Limb (tissue), 2 donors: Measurements from ENCODE around the gene CD4.
A peak's percentile ranks its signal among the peaks of the same experiment; 100 is the strongest.

ENCODE experiments used
- DNase-seq, 2 donors: peaks; one replicate each; pipeline ENCODE4 v3.0.0-alpha.2; 2016; ENCODE audit errors: extremely low spot score in 2 of 2

CD4 gene

GRCh38 chr12:6765048-6765633, 24.2 kb upstream of the CD4 start:
- DNase-seq: no peak

GRCh38 chr12:6765634-6766581, 23.4 kb upstream of the CD4 start, which contains the start of gene PTMS:
Gene PTMS, plus strand, starts transcription at chr12:6766363. Its CDS starts 343 bp downstream, at chr12:6766706.
- DNase-seq: peak; percentile 93 to 95

DNA sequence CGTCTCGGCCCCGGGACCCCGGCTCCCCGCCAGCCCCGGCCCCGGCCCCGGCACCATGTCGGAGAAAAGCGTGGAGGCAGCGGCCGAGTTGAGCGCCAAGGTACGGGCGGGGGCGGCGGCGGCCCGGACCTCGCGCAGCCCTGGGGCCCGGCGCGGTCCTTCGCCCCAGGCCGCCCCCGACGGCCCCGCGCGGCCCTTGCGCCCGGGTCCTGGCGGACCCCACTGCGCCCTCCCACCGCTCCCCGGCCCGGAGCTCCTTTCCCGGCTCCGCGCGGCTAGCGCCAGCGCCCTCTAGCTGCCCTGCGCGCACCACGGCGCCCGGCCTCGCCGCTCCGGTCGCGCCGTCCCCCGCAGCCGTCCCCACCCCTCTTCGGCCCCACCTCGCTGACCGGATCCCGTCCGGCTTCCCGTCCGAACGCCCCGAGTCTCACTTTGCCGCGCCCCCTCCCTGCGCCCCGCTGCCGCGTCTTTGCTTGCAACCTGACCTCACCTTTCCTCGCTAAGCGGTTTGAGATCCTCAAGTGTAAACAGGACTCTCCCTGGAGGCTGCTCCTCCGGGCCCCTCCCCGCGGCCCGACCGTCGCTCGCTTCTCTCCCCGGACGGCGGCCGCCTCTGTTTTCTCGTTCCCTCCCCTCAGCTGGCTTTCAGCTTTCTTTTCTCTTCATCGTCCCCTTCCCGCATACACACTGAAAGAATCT, 22.5 kb upstream of the CD4 start:
- peak; percentile 62 to 86 for DNase-seq

DNA sequence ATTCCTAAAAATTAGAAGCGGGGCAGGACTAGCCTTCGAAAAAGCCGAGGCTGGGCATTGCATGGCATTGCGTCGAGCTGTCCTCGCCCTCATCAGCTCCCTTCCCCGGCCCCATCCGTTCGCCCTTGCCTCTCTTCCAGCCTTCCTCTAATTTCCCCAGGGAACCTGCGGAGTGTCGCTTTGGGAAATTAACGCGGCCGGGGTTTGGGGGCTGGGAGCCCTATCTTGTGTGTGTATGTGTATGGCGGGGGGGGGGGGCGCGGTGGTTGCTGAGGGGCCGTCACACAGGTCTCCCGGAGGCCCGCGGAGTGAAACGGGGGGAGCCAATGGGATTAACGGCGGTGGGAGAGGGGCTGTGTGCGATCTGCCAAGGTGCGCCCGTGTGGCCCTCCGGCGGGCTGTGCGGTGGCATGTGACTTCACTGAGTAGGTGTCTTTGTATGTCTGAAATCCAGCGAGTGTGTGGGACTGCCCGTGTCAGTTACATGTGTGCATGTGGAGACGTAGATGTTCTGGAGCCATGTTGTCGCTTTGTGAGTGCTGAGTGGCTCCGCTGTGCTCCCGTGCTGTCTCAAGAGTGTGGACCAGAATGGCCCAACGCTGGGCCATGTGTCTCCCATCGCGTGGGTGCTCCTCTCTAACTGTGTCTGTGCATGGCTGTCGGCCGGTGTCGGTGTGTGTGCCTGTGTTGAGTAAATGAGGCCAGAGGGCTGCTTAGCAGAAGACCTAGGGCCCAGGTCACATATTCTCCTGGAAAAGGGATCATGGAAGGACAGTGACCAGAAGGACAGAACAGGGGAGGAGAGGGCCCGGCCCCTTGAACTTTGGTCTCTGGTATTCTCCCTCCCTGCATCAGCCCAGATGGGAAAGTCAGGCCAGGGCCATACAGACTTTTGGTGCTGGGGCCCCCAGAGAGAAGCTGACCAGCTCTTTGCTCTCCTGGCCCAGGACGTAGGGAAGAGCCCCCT, 21.7 kb upstream of the CD4 start:
- peak; percentile 11 to 66 for DNase-seq

DNA sequence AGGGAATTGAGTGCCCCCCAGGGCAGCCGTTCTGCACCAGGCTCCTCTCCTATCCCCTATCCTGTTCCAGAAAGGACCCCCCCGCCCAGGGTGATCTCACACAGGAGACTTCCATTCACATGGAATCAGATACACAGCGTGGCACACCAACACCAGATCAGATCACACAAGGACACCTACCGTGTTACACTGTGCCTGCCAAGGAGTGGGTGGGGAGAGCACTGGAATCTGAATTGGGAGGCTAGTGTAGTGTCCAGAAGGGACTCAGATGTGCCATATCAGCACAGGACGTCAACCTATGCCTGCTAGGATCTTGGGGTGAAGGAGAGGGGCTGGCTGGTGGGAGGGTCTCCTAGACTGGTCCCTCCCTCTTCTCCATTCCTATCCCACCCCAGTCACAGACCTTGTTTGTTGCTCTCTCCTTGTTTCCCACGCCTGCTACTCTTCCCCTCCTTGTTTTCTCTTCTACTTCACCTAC, 20.9 kb upstream of the CD4 start:
- DNase-seq: peak in 1 of 2 donors; percentile 48

DNA sequence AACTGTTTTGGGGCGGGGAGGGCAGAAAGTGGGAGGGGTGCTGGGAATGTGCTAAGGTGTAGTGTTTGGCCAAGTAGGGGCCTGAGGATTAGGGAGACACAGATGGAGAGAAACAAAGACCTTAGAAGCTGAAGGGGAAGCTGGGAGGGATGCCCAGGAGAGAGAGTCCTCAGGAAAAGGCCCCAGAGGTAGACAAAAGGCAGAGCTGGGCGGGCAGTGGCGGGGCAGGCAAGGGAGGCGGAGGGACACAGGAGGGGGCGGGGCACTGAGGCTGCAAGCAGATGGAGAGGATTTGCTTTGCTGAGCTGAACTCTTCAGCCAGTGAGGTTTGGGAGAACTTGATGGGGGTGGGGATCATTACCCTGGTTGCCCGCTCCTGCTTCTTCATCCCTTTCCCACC, 20.3 kb upstream of the CD4 start:
- peak; percentile 50 to 75 for DNase-seq

- DNase-seq: no peak
Measured at GRCh38 chr12:6769666-6770065, 19.7 kb upstream of the CD4 start.

- no peak for DNase-seq
Measured at GRCh38 chr12:6770094-6770493, 19.2 kb upstream of the CD4 start.

GRCh38 chr12:6770600-6770999, 18.7 kb upstream of the CD4 start:
- no peak for DNase-seq

- no peak for DNase-seq
Measured at GRCh38 chr12:6771091-6771495, 18.2 kb upstream of the CD4 start.

- DNase-seq: no peak
Measured at GRCh38 chr12:6771509-6772330, 17.6 kb upstream of the CD4 start.

DNA sequence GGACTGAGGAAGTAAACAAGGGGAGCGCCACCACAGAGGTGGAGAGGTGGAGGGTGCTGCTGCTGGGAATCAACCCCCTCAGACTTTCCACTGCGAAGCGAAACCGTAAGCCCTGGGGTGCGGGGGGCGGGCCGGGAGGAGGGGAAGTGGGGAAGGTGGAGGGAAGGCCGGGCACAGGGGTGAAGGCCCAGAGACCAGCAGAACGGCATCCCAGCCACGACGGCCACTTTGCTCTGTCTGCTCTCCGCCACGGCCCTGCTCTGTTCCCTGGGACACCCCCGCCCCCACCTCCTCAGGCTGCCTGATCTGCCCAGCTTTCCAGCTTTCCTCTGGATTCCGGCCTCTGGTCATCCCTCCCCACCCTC, 17.0 kb upstream of the CD4 start, which contains the start of gene LAG3:
Gene LAG3 (plus strand): TSS at position 190 of the 365 bp plus-strand sequence. CDS start 333 bp downstream, outside the sequence.
- DNase-seq: no peak

DNA sequence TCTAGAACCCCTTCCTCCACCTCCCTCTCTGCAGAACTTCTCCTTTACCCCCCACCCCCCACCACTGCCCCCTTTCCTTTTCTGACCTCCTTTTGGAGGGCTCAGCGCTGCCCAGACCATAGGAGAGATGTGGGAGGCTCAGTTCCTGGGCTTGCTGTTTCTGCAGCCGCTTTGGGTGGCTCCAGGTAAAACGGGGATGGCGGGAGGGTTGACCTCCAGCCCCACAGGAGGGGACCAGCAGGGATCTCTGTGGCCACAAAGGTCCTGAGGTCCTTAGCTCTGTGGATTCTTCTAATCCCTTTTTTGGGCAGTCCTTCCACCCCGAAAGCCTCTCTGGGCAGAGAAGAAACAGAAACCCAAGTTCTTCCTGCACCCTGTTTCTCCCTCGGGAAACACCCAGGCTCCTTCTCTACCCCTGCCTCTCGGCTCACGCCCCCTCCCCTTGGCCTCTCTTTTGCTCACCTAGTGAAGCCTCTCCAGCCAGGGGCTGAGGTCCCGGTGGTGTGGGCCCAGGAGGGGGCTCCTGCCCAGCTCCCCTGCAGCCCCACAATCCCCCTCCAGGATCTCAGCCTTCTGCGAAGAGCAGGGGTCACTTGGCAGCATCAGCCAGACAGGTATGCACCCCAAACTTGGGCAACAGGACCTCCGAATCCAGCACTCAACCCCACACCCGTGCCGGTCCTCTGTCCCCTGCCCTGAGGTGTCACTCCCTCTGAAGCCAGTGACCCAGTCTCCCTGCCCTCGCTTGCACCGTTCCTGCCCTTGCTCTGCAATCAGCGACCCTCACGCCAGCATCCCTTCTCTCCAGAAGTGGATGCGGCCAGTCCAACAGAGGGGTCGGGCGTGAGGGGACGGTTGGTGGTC, 16.4 kb upstream of the CD4 start:
- no peak for DNase-seq

- DNase-seq: peak in 1 of 2 donors; percentile 42
Measured at GRCh38 chr12:6773590-6774351, 15.6 kb upstream of the CD4 start.

- DNase-seq: no peak
Measured at GRCh38 chr12:6774499-6775062, 14.7 kb upstream of the CD4 start.

DNA sequence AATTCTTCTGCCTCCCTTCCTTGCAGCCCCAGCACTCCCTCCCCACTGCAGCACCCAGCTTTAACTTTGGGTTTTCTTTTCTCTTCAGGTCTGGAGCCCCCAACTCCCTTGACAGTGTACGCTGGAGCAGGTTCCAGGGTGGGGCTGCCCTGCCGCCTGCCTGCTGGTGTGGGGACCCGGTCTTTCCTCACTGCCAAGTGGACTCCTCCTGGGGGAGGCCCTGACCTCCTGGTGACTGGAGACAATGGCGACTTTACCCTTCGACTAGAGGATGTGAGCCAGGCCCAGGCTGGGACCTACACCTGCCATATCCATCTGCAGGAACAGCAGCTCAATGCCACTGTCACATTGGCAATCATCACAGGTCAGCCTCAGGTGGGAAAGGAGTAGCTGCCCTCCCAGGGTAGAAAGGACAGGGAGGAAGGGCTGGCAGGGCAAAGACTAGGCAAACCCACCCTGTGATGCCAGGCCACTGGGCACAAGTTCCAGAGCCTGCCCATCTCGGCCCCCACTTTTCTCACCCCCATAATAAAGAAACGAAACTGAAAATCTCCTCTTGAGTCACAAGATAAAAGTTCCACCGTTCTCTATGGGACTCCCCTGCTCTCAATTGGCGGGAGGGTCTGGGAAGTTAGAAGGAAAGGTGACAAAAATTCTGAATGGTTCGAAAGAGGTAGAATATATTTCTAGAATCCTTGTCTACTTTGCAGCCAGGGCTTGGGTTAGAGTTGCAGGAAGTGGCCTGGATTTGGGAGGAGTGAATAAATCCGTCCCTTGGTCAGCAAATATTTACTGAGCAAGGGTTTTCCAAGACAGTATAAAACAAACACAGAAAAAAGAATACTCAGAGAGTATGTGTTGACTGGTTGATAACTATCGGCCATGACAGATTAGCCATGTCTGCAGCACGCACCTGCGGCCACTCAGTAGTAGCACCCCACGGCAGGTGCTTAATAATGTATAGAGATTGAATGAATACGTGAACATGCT, 13.8 kb upstream of the CD4 start:
- no peak for DNase-seq

DNA sequence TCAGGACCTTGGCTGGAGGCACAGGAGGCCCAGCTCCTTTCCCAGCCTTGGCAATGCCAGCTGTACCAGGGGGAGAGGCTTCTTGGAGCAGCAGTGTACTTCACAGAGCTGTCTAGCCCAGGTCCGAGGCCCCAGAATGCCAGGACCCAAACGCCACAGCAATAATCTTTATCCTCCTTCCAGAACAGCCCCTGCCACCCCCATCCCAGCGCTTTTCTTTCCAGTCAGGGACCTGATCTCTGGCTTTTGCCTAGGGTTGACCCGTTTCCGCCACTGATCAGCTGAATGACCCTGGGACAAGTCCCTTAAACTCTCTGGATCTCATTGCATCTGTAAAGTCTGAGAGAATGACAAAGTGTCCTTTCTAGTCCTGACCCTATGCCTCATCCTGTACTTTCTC, 11.9 kb upstream of the CD4 start:
- DNase-seq: no peak
